Hepatocyte (in vitro differentiated cells): ENCODE results near the gene DUOX2. TPM values are rescaled to one million over a fixed set of nuclear protein-coding genes. Genes with fewer than 3 reads are reported as not detected.
A peak's percentile ranks its signal among the peaks of the same experiment; 100 is the strongest.
"Not testable (repeated sequence)": the region's sequence is repeated elsewhere in the genome, so short reads cannot be mapped to it uniquely, and the experiment has no call there.

ENCODE experiments used
- DNase-seq: peaks from one replicate; pipeline ENCODE4 v3.0.0-alpha.2; 2016; ENCODE audit warnings: low spot score
- H2AFZ ChIP-seq: fragments of 200-600 bp; sonication (generic); 2 replicates; pipeline ENCODE4 v1.6.0; 2016; ENCODE audit warnings: antibody characterized with exemption, mild to moderate bottlenecking
- H3K27ac ChIP-seq: fragments of 200-600 bp; sonication (generic); 2 replicates; pipeline ENCODE4 v1.5.1; 2016; ENCODE audit warnings: mild to moderate bottlenecking
- H3K27me3 ChIP-seq: fragments of 200-600 bp; sonication (generic); 2 replicates; pipeline ENCODE4 v1.6.1; 2016
- H3K36me3 ChIP-seq: fragments of 200-600 bp; sonication (generic); replicated peaks from 2 replicates; pipeline ENCODE4 v1.5.1; 2016; ENCODE audit warnings: low read depth; ENCODE audit not compliant: insufficient read depth
- H3K4me1 ChIP-seq: fragments of 200-600 bp; sonication (generic); 2 replicates; pipeline ENCODE4 v1.5.1; 2016; ENCODE audit warnings: mild to moderate bottlenecking, moderate library complexity; ENCODE audit not compliant: insufficient read depth
- H3K4me2 ChIP-seq: fragments of 200-600 bp; sonication (generic); 2 replicates; pipeline ENCODE4 v1.6.0; 2016
- H3K4me3 ChIP-seq: fragments of 200-600 bp; sonication (generic); 2 replicates; pipeline ENCODE4 v1.5.1; 2016; ENCODE audit warnings: mild to moderate bottlenecking
- H3K79me2 ChIP-seq: fragments of 200-600 bp; sonication (generic); 2 replicates; pipeline ENCODE4 v1.6.0; 2017; ENCODE audit warnings: mild to moderate bottlenecking
- H3K9me2 ChIP-seq: fragments of 200-600 bp; sonication (generic); replicated peaks from 2 replicates; pipeline ENCODE4 v1.6.0; 2017; ENCODE audit warnings: mild to moderate bottlenecking; ENCODE audit not compliant: insufficient read depth
- H3K9me3 ChIP-seq: fragments of 200-600 bp; sonication (generic); 2 replicates; pipeline ENCODE4 v1.5.1; 2016; ENCODE audit warnings: low read depth, mild to moderate bottlenecking
- H4K20me1 ChIP-seq: fragments of 200-600 bp; sonication (generic); 2 replicates; pipeline ENCODE4 v1.6.0; 2016; ENCODE audit warnings: mild to moderate bottlenecking; ENCODE audit not compliant: insufficient read depth, poor library complexity, severe bottlenecking
- EZH2 ChIP-seq: fragments of 200-600 bp; sonication (generic); IDR thresholded peaks from 2 replicates; pipeline ENCODE4 v1.6.1; 2016; ENCODE audit warnings: antibody characterized with exemption, mild to moderate bottlenecking, borderline replicate concordance
- EZH2phosphoT487 ChIP-seq: fragments of 200-600 bp; sonication (generic); IDR thresholded peaks from one replicate; pipeline ENCODE4 v1.6.1; 2018; ENCODE audit warnings: antibody characterized with exemption, mild to moderate bottlenecking, low read depth, moderate library complexity; ENCODE audit not compliant: unreplicated experiment, severe bottlenecking
- WGBS: methylation state at CpG from one replicate; pipeline ENCODE4 v1.1.6; 2016; ENCODE audit warnings: low lambda C conversion rate; ENCODE audit errors: missing lambda C conversion rate; 5-methylcytosine and 5-hydroxymethylcytosine counted together
- polyA plus RNA-seq: library from polyadenylated mRNA; unstranded; fragments of >200 nt; fragmentation: Nextera tagmentation; extraction: Ambion mirVana; gene quantifications from 2 replicates; pipeline ENCODE4 v1.2.1, GENCODE V29; 2016
- small RNA-seq: library from RNA; depleted of rRNA; stranded (forward); fragments of <200 nt; gene quantifications from one replicate; pipeline ENCODE3, GENCODE V24; 2014
- total RNA-seq: library from RNA; depleted of rRNA; stranded (reverse); fragments of >200 nt; gene quantifications from 2 replicates; pipeline ENCODE4 v1.2.3, GENCODE V29; 2014
- TF ChIP-seq, protein P1 (sequence below): fragments of 200-600 bp; sonication (generic); IDR thresholded peaks from 2 replicates; pipeline ENCODE4 v1.5.1; 2016; ENCODE audit warnings: antibody characterized with exemption, mild to moderate bottlenecking; ENCODE audit not compliant: poor library complexity

The DUOX2 gene
- total and polyA plus RNA-seq, 2 experiments from 2014 or later = 21.4 to 37.4 TPM

- H3K27ac ChIP-seq = peak overlapping the region; percentile 99
- H3K9me3 ChIP-seq = peaks cover 8% of the 10 kb centered on the region
- H4K20me1 ChIP-seq = no peaks in the 10 kb centered on the region
- DNase-seq = peak; percentile 74
- peaks cover 13% of the 10 kb centered on the region for H3K4me1 ChIP-seq
- no peaks in the 10 kb centered on the region for H3K9me2 ChIP-seq
- no peak overlapping the region for H2AFZ ChIP-seq
- no peak overlapping the region for H3K4me3 ChIP-seq
- TF ChIP-seq EZH2phosphoT487 = no peak
- TF ChIP-seq EZH2 = no peak
- TF ChIP-seq, protein P1, sequence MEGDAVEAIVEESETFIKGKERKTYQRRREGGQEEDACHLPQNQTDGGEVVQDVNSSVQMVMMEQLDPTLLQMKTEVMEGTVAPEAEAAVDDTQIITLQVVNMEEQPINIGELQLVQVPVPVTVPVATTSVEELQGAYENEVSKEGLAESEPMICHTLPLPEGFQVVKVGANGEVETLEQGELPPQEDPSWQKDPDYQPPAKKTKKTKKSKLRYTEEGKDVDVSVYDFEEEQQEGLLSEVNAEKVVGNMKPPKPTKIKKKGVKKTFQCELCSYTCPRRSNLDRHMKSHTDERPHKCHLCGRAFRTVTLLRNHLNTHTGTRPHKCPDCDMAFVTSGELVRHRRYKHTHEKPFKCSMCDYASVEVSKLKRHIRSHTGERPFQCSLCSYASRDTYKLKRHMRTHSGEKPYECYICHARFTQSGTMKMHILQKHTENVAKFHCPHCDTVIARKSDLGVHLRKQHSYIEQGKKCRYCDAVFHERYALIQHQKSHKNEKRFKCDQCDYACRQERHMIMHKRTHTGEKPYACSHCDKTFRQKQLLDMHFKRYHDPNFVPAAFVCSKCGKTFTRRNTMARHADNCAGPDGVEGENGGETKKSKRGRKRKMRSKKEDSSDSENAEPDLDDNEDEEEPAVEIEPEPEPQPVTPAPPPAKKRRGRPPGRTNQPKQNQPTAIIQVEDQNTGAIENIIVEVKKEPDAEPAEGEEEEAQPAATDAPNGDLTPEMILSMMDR = no peak
- WGBS = 37% methylated on average over 7 of the region's 7 CpGs
- peaks cover 6% of the 10 kb centered on the region for H3K36me3 ChIP-seq
- H3K4me2 ChIP-seq = peak overlapping the region; percentile 69
- peaks cover 12% of the 10 kb centered on the region for H3K79me2 ChIP-seq
- no peaks in the 10 kb centered on the region for H3K27me3 ChIP-seq
These were observed 65.0 kb downstream of the DUOX2 start for GRCh38 chr15:45048794-45049631.

DNA sequence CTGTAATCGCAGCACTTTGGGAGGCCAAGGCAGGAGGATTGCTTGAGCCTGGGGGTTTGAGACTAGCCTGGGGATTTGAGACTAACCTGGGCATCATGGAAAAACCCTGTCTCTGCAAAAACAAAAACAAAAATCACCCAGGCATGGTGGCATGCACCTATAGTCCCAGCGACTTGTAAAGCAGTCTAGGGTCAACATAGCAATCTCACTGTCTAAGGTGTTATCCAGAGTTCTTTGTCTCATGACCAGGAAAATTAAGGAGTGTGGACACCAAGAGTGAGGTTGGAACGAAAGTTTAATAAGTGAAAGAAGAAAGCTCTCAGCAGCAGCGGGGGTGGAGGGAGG, 65.6 kb downstream of the DUOX2 start:
- not testable (repeated sequence) for H3K9me2 ChIP-seq, H4K20me1 ChIP-seq, H3K27me3 ChIP-seq, DNase-seq, H3K36me3 ChIP-seq, H3K9me3 ChIP-seq, H3K4me3 ChIP-seq, H2AFZ ChIP-seq
- WGBS = 54% methylated on average over 4 of the region's 4 CpGs
- Histone ChIP-seq H3K4me1 (peaks cover 13% of the 10 kb centered on the region), H3K79me2 (peaks cover 12% of the 10 kb centered on the region), H3K4me2 (peak overlapping the region; percentile 69), H3K27ac (peak overlapping the region; percentile 99)

GRCh38 chr15:45044270-45044669, 69.7 kb downstream of the DUOX2 start:
- WGBS = 93% methylated on average over 1 of the region's 1 CpG
- not testable (repeated sequence) for H3K4me2 ChIP-seq, H3K27ac ChIP-seq, H4K20me1 ChIP-seq, H3K4me1 ChIP-seq, H3K79me2 ChIP-seq, H3K36me3 ChIP-seq, H3K9me2 ChIP-seq, H3K9me3 ChIP-seq, H3K27me3 ChIP-seq, H3K4me3 ChIP-seq, H2AFZ ChIP-seq, DNase-seq

DNA sequence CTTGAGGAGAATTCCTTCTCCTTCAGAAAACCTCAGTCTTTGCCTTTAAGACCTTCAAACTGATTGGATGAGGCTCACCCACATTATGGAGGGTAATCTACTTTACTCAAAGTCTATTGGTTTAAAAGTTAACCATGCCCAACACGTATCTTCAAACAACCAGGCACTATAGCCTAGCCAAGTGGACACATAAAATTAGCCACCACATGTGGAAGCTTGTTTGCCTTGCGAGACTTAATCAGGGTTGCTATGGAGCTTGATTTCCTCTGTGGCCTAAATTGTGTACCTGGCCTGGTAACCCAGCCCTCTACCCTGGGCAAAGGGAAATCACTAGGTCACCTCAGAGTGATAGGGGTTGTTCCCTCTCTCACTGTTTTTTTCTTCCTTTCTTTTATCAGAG, 71.1 kb downstream of the DUOX2 start:
- H3K4me2 ChIP-seq = not testable (repeated sequence)

More for the DNA sequence above, 71.1 kb downstream of the DUOX2 start:
- H3K9me3 ChIP-seq, H3K79me2 ChIP-seq, H3K36me3 ChIP-seq, H3K4me3 ChIP-seq, H3K27me3 ChIP-seq, H3K4me1 ChIP-seq, DNase-seq, H3K27ac ChIP-seq, H4K20me1 ChIP-seq, H2AFZ ChIP-seq, H3K9me2 ChIP-seq: not testable (repeated sequence)
- 73% methylated on average over 2 of the region's 2 CpGs for WGBS

Small RNA genes within 50 kb of the gene (small RNA-seq; reads per million reads assigned to genes)
- gene RF00019 = not detected

Other genes starting within 250 kb of the DUOX2 start
- gene TERB2, start 157.5 kb downstream of the DUOX2 start, total RNA-seq = not detected in 2 replicates
- gene TERB2, start 157.5 kb downstream of the DUOX2 start, polyA plus RNA-seq = 0.19 TPM in 1 of 2 replicates, not detected in the other
- 112 and 116 TPM in 2 replicates for gene SORD, start 91.0 kb downstream of the DUOX2 start, total RNA-seq
- 63.0 and 81.8 TPM in 2 replicates for gene SORD, start 91.0 kb downstream of the DUOX2 start, polyA plus RNA-seq
- 13.8 and 24.6 TPM in 2 replicates for gene DUOXA2, start 154 bp upstream of the DUOX2 start, total RNA-seq
- 35.8 and 40.1 TPM in 2 replicates for gene DUOXA2, start 154 bp upstream of the DUOX2 start, polyA plus RNA-seq
- gene DUOXA1, start 15.7 kb upstream of the DUOX2 start, total RNA-seq = 7.5 and 10.9 TPM in 2 replicates
- 6.3 and 15.2 TPM in 2 replicates for gene DUOXA1, start 15.7 kb upstream of the DUOX2 start, polyA plus RNA-seq
- 3.3 and 3.8 TPM in 2 replicates for gene DUOX1, start 15.8 kb upstream of the DUOX2 start, total RNA-seq
- gene DUOX1, start 15.8 kb upstream of the DUOX2 start, polyA plus RNA-seq = 4.3 and 7.7 TPM in 2 replicates
- 12.0 and 13.3 TPM in 2 replicates for gene SHF, start 73.8 kb upstream of the DUOX2 start, total RNA-seq
- 13.9 and 15.0 TPM in 2 replicates for gene SHF, start 73.8 kb upstream of the DUOX2 start, polyA plus RNA-seq
- 1.5 and 1.8 TPM in 2 replicates for gene SLC28A2, start 138.1 kb upstream of the DUOX2 start, total RNA-seq
- 0.29 and 1.5 TPM in 2 replicates for gene SLC28A2, start 138.1 kb upstream of the DUOX2 start, polyA plus RNA-seq